H1 (cell line): ENCODE results near the gene ZNF598. TPM values are rescaled to one million over a fixed set of nuclear protein-coding genes. Genes with fewer than 3 reads are reported as not detected.

ENCODE experiments used
- CHD2 ChIP-seq: IDR thresholded peaks from 2 replicates; pipeline ENCODE4 v1.6.1; 2012; ENCODE audit warnings: low read length, improper control_type of control experiment
- CHD7 ChIP-seq: fragments of 300-600 bp; sonication (generic); IDR thresholded peaks from 2 replicates; pipeline ENCODE4 v1.7.1; 2012; ENCODE audit warnings: low read length, moderate library complexity, mild to moderate bottlenecking, inconsistent platforms; ENCODE audit not compliant: insufficient replicate concordance
- SRF ChIP-seq: IDR thresholded peaks from 2 replicates; pipeline ENCODE4 v1.6.1; 2011; ENCODE audit warnings: mild to moderate bottlenecking, low read depth, low read length, moderate library complexity
- polyA plus RNA-seq, 7 experiments: library from polyadenylated mRNA; depleted of rRNA in 3 of 7; stranded (reverse) in 5 of 7; unstranded in 2 of 7; fragments of >200 nt in 5 of 7; fragments of 200-250 nt in 2 of 7; gene quantifications; 1 replicate in 5 of 7; 2 replicates in 1 of 7; 4 replicates in 1 of 7; pipeline versions ENCODE4 v1.2.1 to v1.2.3, GENCODE V29; 2011 to 2013; ENCODE audit warnings: missing spikeins in 2 of 7, mixed read lengths in 2 of 7
- total RNA-seq: library from RNA; stranded (reverse); fragmentation: NEBNext Ultra II Directional; extraction: Animal tissue kit (Norgen Biotek cat#: 25700); gene quantifications from 2 replicates; pipeline ENCODE4 v1.2.1, GENCODE V29; 2021

The ZNF598 gene
- total and polyA plus RNA-seq, 2 of the 8 experiments (the other 6 are each of a cell fraction or from before 2014, with no cell fraction given): 29.3 to 47.6 TPM

- TF ChIP-seq CHD7 (no peak), CHD2 (no peak), SRF (no peak)
Measured at GRCh38 chr16:1949507-1949906, 60.1 kb downstream of the ZNF598 start (continued).
